Measurements from ENCODE around the gene ADGRL1.

- TF ChIP-seq POLR2A (IDR thresholded peaks at IDR 0.05), result no peak
- TF ChIP-seq, protein P1, sequence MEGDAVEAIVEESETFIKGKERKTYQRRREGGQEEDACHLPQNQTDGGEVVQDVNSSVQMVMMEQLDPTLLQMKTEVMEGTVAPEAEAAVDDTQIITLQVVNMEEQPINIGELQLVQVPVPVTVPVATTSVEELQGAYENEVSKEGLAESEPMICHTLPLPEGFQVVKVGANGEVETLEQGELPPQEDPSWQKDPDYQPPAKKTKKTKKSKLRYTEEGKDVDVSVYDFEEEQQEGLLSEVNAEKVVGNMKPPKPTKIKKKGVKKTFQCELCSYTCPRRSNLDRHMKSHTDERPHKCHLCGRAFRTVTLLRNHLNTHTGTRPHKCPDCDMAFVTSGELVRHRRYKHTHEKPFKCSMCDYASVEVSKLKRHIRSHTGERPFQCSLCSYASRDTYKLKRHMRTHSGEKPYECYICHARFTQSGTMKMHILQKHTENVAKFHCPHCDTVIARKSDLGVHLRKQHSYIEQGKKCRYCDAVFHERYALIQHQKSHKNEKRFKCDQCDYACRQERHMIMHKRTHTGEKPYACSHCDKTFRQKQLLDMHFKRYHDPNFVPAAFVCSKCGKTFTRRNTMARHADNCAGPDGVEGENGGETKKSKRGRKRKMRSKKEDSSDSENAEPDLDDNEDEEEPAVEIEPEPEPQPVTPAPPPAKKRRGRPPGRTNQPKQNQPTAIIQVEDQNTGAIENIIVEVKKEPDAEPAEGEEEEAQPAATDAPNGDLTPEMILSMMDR (IDR thresholded peaks at IDR 0.05), result no peak
These were observed 16.6 kb downstream of the ADGRL1 start for GRCh38 chr19:14189415-14189814.
